Ishikawa (cell line): ENCODE results near the gene ASIP.

ENCODE experiments used
- CEBPB ChIP-seq: IDR thresholded peaks from 2 replicates; pipeline ENCODE4 v1.6.1; 2012
- CREB1 ChIP-seq: IDR thresholded peaks from 2 replicates; pipeline ENCODE4 v1.6.1; 2012; ENCODE audit warnings: low read depth
- EGR1 ChIP-seq: IDR thresholded peaks from 2 replicates; pipeline ENCODE4 v1.6.1; 2012
- EP300 ChIP-seq: IDR thresholded peaks from 2 replicates; pipeline ENCODE4 v1.6.1; 2012; ENCODE audit warnings: borderline replicate concordance
- FOXM1 ChIP-seq: IDR thresholded peaks from 2 replicates; pipeline ENCODE4 v1.6.1; 2012; ENCODE audit warnings: low read depth, borderline replicate concordance
- MAX ChIP-seq: IDR thresholded peaks from 2 replicates; pipeline ENCODE4 v1.6.1; 2012
- NFIC ChIP-seq: IDR thresholded peaks from 2 replicates; pipeline ENCODE4 v1.6.1; 2012
- RAD21 ChIP-seq: IDR thresholded peaks from 2 replicates; pipeline ENCODE4 v1.6.1; 2012; ENCODE audit warnings: low read depth
- TAF1 ChIP-seq: IDR thresholded peaks from 2 replicates; pipeline ENCODE4 v1.6.1; 2012; ENCODE audit warnings: low read depth, mild to moderate bottlenecking
- TCF12 ChIP-seq: IDR thresholded peaks from 2 replicates; pipeline ENCODE4 v1.6.1; 2012; ENCODE audit warnings: low read depth
- TEAD4 ChIP-seq: IDR thresholded peaks from 2 replicates; pipeline ENCODE4 v1.6.1; 2012
- YY1 ChIP-seq: IDR thresholded peaks from 2 replicates; pipeline ENCODE4 v1.6.1; 2012; ENCODE audit warnings: low read depth
- ZBTB7A ChIP-seq: IDR thresholded peaks from 2 replicates; pipeline ENCODE4 v1.6.1; 2012; ENCODE audit warnings: low read depth
- TF ChIP-seq, protein P1 (sequence below): IDR thresholded peaks from 2 replicates; pipeline ENCODE4 v1.6.1; 2012
- TF ChIP-seq, protein P2 (sequence below): IDR thresholded peaks from 2 replicates; pipeline ENCODE4 v1.6.1; 2012; ENCODE audit warnings: low read depth, mild to moderate bottlenecking

Gene ASIP

DNA sequence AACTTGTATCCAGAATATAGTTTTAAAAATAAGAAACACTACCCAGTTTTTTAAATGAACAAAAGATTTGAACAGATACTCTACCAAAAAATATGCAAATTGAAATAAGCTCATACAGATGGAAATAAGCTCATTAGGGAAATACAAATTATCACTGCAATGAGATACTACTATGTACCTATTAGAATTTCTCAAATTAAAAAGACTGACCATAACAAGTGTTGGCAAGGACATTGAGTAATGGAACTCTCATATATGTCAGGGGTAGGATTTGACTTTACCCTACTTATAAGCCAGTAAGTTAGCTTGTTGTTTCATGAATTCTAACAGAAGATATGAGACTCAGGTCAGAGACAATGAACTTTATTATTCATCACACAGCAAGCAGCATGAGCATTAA lies 9.6 kb upstream of the ASIP start:
- no peak for TF ChIP-seq EGR1

DNA sequence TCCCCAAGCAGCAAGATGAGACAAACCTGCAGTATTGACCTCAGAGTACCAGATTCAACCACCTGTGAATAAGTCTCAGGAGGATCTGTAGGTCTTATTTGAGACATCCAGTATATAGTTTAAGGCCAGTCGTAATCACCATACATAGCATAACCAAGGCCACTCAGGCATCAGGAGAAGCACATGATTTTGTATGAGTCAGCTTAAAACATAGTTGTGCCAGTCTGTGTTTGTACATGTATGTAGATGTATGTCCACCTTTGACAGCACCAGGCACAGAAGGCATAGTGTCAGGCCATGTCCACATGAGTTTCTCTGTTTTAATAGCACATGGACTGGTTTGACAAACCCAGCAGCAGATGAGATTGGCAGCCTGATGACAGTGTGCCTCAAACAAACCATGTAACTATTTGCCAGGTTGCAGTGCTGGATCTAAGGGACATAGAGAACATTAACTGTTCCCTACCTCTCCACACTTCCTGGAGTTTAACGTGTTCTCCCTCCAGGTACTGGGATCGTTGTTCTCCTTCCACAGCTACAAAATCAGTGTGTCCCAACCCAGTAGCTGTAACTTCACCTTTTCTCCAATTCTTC lies 8.6 kb upstream of the ASIP start:
- no peak for TF ChIP-seq TEAD4
- TF ChIP-seq MAX: no peak
- no peak for TF ChIP-seq ZBTB7A
- no peak for TF ChIP-seq EP300
- TF ChIP-seq, protein P1, sequence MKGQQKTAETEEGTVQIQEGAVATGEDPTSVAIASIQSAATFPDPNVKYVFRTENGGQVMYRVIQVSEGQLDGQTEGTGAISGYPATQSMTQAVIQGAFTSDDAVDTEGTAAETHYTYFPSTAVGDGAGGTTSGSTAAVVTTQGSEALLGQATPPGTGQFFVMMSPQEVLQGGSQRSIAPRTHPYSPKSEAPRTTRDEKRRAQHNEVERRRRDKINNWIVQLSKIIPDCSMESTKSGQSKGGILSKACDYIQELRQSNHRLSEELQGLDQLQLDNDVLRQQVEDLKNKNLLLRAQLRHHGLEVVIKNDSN: no peak

DNA sequence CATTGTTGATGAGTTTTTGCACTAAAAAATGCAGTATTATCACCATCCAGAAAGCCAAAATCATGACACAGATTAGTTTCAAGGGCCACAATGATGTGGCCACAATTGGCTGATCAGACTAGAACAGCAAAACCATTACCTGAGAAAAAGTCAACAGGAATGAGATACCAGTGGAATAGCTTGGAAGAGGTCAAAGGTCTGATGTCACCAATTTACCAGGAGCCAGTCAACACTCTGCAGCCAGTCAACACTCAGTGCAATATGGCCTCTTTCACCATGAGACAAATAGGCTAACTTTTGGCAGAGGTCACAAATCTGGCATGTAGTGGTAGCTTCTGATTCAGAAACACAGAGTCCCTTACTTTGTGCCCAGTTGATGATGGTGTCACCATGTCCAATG lies 7.5 kb upstream of the ASIP start:
- TF ChIP-seq CREB1: no peak
- TF ChIP-seq RAD21: no peak

DNA sequence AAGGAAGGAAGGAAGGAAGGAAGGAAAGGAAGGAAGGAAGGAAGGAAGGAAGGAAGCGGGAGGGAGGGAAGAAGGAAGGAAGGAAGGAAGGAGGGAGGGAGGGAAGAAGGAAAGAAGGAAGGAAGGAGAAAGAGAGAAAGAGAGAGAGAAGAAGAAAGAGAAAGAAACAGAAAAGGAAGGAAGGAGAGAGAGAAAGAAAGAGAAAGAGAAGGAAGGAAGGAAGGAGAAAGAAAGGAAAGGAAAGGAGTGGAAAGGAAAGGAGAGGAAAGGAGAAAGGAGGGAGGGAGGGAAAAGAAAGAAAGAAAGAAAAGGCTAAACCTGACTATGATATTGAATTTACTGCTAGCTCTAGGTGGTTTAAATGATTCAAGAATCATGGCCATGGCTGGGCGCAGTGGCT lies 5.3 kb upstream of the ASIP start:
- no peak for TF ChIP-seq YY1
- no peak for TF ChIP-seq FOXM1
- TF ChIP-seq RAD21: no peak
- TF ChIP-seq, protein P1: no peak
- no peak for TF ChIP-seq CEBPB
- no peak for TF ChIP-seq TAF1
- no peak for TF ChIP-seq EGR1
- no peak for TF ChIP-seq EP300
- TF ChIP-seq ZBTB7A: no peak
- no peak for TF ChIP-seq TEAD4
- no peak for TF ChIP-seq TCF12

DNA sequence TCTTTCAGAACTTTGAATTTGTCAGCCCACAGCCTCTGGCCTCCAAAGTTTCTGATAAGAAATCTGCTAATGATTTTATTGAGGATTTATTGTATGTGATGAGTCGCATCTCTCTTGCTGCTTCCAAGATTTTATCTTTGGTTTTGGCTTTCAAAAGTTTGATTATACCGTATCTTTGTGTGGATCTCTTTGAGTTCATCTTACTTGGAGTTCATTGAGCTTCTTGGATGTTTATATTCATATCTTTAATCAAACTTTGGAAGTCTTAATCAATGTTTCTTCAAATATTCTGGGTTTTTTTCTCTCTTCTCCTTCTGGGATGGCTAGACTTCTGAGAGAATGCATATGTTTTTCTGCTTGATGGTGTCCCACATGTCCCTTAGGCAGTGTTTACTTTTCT lies 3.3 kb upstream of the ASIP start:
- TF ChIP-seq YY1 (no peak), FOXM1 (no peak), ZBTB7A (no peak), RAD21 (no peak), TCF12 (no peak)

GRCh38 chr20:34240121-34240520 lies 1.1 kb upstream of the ASIP start:
- TF ChIP-seq, protein P1: no peak
- TF ChIP-seq RAD21 (no peak), YY1 (no peak), FOXM1 (no peak), CREB1 (no peak), EP300 (no peak), NFIC (no peak), CEBPB (no peak), TAF1 (no peak), ZBTB7A (no peak), EGR1 (no peak), MAX (no peak)
- TF ChIP-seq, protein P2, sequence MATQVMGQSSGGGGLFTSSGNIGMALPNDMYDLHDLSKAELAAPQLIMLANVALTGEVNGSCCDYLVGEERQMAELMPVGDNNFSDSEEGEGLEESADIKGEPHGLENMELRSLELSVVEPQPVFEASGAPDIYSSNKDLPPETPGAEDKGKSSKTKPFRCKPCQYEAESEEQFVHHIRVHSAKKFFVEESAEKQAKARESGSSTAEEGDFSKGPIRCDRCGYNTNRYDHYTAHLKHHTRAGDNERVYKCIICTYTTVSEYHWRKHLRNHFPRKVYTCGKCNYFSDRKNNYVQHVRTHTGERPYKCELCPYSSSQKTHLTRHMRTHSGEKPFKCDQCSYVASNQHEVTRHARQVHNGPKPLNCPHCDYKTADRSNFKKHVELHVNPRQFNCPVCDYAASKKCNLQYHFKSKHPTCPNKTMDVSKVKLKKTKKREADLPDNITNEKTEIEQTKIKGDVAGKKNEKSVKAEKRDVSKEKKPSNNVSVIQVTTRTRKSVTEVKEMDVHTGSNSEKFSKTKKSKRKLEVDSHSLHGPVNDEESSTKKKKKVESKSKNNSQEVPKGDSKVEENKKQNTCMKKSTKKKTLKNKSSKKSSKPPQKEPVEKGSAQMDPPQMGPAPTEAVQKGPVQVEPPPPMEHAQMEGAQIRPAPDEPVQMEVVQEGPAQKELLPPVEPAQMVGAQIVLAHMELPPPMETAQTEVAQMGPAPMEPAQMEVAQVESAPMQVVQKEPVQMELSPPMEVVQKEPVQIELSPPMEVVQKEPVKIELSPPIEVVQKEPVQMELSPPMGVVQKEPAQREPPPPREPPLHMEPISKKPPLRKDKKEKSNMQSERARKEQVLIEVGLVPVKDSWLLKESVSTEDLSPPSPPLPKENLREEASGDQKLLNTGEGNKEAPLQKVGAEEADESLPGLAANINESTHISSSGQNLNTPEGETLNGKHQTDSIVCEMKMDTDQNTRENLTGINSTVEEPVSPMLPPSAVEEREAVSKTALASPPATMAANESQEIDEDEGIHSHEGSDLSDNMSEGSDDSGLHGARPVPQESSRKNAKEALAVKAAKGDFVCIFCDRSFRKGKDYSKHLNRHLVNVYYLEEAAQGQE: no peak

DNA sequence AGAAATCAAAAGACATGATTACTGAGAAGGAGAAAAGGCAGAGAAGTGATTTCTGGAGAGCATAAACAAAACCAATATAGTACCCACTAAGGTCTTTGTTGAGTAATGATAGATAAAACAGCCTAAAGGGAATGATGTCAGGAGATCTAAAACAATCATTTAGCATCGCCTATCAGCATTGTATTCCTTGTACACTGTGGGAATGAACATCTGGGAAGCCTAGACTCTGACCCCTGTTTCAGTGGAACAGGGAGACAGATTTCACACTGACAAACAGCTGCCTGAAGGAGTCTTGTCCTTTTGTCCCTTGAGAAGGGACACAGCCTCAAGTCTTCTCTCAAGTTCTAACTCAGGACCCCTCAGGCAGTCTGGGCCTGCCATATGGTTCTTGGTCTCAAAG lies 1.7 kb downstream of the ASIP start:
- TF ChIP-seq, protein P2: no peak
- TF ChIP-seq NFIC: no peak
- TF ChIP-seq ZBTB7A: no peak
- no peak for TF ChIP-seq YY1
- TF ChIP-seq RAD21: no peak
- TF ChIP-seq EP300: no peak
- TF ChIP-seq TAF1: no peak
- no peak for TF ChIP-seq CEBPB
